NCI-H460 (cell line): Measurements from ENCODE around the gene TSHB. TPM values are rescaled to one million over a fixed set of nuclear protein-coding genes. Genes with fewer than 3 reads are reported as not detected.

Experiments
- total RNA-seq: library from RNA; depleted of rRNA; stranded (reverse); fragments of >200 nt; shearing (Covaris generic); gene quantifications from 2 replicates; pipeline ENCODE4 v1.2.3, GENCODE V29; 2014; rRNA removed

The TSHB gene
- total RNA-seq, 1 experiment from 2014 or later, result not detected

Other genes with a start within 250 kb of the TSHB start
- gene SIKE1, start 249.1 kb upstream of the TSHB start, total RNA-seq, result 58.1 and 59.0 TPM in 2 replicates
- not detected in 2 replicates for gene SYCP1, start 175.0 kb upstream of the TSHB start, total RNA-seq
- gene TSPAN2, start 59.7 kb downstream of the TSHB start, total RNA-seq, result 0.05 TPM in 1 of 2 replicates, not detected in the other